GM19023 (cell line): ENCODE results near the gene ADAM8.

Source experiments
- ATAC-seq: cut with Tn5 transposase; IDR thresholded peaks from one replicate; pipeline ENCODE4 v1.9.1; 2021; ENCODE audit warnings: mild to moderate bottlenecking, moderate library complexity; ENCODE audit not compliant: unreplicated experiment

ADAM8 gene

GRCh38 chr10:133252223-133252552, 24.5 kb downstream of the ADAM8 start:
- no peak for ATAC-seq

GRCh38 chr10:133251388-133252222, 25.1 kb downstream of the ADAM8 start:
- no peak for ATAC-seq

- ATAC-seq, result no peak
Observed at GRCh38 chr10:133249975-133250754, 26.5 kb downstream of the ADAM8 start.

- no peak for ATAC-seq
Observed at GRCh38 chr10:133249094-133249780, 27.4 kb downstream of the ADAM8 start.

GRCh38 chr10:133248334-133248715, 28.3 kb downstream of the ADAM8 start:
- no peak for ATAC-seq

GRCh38 chr10:133247681-133248333, 28.9 kb downstream of the ADAM8 start:
- ATAC-seq, result no peak

GRCh38 chr10:133246236-133246626, 30.4 kb downstream of the ADAM8 start:
- no peak for ATAC-seq

- ATAC-seq, result no peak
Observed at GRCh38 chr10:133245439-133246235, 31.0 kb downstream of the ADAM8 start.

- no peak for ATAC-seq
Observed at GRCh38 chr10:133243593-133243992, 33.1 kb downstream of the ADAM8 start.

GRCh38 chr10:133242611-133243356, 33.9 kb downstream of the ADAM8 start:
- ATAC-seq, result no peak

- peak; percentile 49 for ATAC-seq
Observed at GRCh38 chr10:133241501-133242205, 35.0 kb downstream of the ADAM8 start.

- no peak for ATAC-seq
Observed at GRCh38 chr10:133239990-133240389, 36.7 kb downstream of the ADAM8 start.

- no peak for ATAC-seq
Observed at GRCh38 chr10:133238466-133238804, 38.2 kb downstream of the ADAM8 start.

GRCh38 chr10:133237588-133238465, 38.8 kb downstream of the ADAM8 start, which contains the start of gene VENTX:
Gene VENTX (plus strand): TSS chr10:133237855. CDS start chr10:133237915, 60 bp downstream.
- no peak for ATAC-seq

- no peak for ATAC-seq
Observed at GRCh38 chr10:133237241-133237587, 39.5 kb downstream of the ADAM8 start.

GRCh38 chr10:133236401-133237240, 40.0 kb downstream of the ADAM8 start:
- no peak for ATAC-seq

GRCh38 chr10:133235932-133236331, 40.7 kb downstream of the ADAM8 start:
- ATAC-seq, result no peak
